HUES6 (cell line): ENCODE results near the gene LIPT1.
A peak's percentile ranks its signal among the peaks of the same experiment; 100 is the strongest.

Experiments used
- H3K27ac ChIP-seq: 2 replicates; pipeline ENCODE4 v1.7.0; 2013; ENCODE audit warnings: low read depth, mild to moderate bottlenecking, low read length, inconsistent platforms
- H3K27me3 ChIP-seq: 2 replicates; pipeline ENCODE4 v1.6.1; 2013; ENCODE audit warnings: low read length; ENCODE audit not compliant: control insufficient read depth, insufficient read depth
- H3K36me3 ChIP-seq: 2 replicates; pipeline ENCODE4 v1.6.1; 2013; ENCODE audit warnings: low read length; ENCODE audit not compliant: control insufficient read depth, insufficient read depth
- H3K4me1 ChIP-seq: 2 replicates; pipeline ENCODE4 v1.6.1; 2013; ENCODE audit warnings: low read length; ENCODE audit not compliant: control insufficient read depth, insufficient read depth
- H3K4me3 ChIP-seq: 2 replicates; pipeline ENCODE4 v1.5.1; 2013; ENCODE audit warnings: low read depth, low read length
- H3K9ac ChIP-seq: one replicate; pipeline ENCODE4 v1.6.1; 2013; ENCODE audit warnings: mild to moderate bottlenecking, low read length
- H3K9me3 ChIP-seq: 2 replicates; pipeline ENCODE4 v1.6.1; 2013; ENCODE audit warnings: low read depth, low read length; ENCODE audit not compliant: control insufficient read depth, insufficient read depth

The LIPT1 gene

DNA sequence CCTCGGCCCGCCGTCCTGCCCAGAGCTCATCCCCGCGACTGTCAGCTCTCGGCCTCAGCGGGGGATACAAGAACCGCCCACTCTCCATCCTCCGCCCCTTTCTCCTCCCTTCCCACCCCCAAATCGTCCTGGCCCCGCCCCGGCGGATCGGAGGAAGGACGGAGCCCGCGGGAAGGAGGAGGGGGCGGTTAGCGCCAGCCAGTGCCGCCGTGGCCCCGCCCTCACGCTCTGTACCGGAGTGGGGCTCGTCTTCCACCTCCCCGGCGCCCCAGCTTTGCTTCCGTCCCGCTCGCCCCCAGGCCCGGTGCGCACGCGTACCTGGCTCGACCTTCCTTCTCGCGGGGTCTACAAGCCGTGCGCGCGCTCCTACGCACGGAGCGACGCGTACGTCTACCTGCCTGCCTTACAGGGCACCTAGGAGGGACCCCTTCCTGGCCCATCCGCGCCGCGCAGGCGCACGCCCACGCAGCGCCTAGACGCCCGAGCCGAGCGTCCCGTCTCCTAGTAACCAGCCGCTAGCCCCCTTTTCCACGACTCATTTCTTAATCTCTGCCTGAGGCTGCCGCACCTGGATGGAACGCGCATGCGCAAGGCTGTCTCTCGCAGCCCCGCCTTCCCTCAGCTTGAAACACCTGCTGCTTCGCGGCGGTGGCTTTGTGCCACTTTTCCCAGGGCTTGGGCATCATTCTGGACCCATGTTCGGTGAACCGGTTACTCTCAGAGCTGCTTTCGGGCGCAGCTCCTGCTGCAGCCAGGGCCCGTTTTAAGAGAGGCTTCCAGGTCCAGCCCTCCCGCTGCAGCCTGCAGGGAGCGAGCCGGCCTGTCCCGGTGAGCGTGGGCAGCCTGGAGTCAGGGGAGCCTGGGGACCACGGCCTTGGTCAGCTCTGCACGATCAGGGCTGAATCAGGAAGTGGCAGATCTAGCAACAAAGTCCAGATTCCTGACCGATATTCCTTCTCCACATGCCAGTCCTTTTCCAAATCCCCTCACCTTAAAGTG, 13.4 kb upstream of the LIPT1 start, which contains the start of gene C2orf15:
Gene C2orf15 (plus strand): TSS at position 598 of the 999 bp plus-strand sequence. CDS start 8,852 bp downstream, outside the sequence.
- peak within 1 kb of the TSS; percentile 58; the same call in 1 of the 2 replicates for H3K27ac ChIP-seq
- H3K36me3 ChIP-seq = no peaks in the 10 kb centered on the region
- peak within 1 kb of the TSS; percentile 58 for H3K9ac ChIP-seq
- no peaks in the 10 kb centered on the region for H3K4me1 ChIP-seq
- no peaks in the 10 kb centered on the region for H3K27me3 ChIP-seq
- H3K9me3 ChIP-seq = peaks cover 4% of the 10 kb centered on the region; the same call in 1 of the 2 replicates
- peak within 1 kb of the TSS; percentile 84 for H3K4me3 ChIP-seq

- Histone ChIP-seq H3K27ac (no peak overlapping the region), H3K36me3 (no peaks in the 10 kb centered on the region), H3K4me1 (peaks cover 8% of the 10 kb centered on the region), H3K4me3 (no peak overlapping the region), H3K9me3 (no peaks in the 10 kb centered on the region), H3K9ac (no peak overlapping the region), H3K27me3 (no peaks in the 10 kb centered on the region)
Observed at GRCh38 chr2:99150706-99151105, 4.1 kb upstream of the LIPT1 start.

DNA sequence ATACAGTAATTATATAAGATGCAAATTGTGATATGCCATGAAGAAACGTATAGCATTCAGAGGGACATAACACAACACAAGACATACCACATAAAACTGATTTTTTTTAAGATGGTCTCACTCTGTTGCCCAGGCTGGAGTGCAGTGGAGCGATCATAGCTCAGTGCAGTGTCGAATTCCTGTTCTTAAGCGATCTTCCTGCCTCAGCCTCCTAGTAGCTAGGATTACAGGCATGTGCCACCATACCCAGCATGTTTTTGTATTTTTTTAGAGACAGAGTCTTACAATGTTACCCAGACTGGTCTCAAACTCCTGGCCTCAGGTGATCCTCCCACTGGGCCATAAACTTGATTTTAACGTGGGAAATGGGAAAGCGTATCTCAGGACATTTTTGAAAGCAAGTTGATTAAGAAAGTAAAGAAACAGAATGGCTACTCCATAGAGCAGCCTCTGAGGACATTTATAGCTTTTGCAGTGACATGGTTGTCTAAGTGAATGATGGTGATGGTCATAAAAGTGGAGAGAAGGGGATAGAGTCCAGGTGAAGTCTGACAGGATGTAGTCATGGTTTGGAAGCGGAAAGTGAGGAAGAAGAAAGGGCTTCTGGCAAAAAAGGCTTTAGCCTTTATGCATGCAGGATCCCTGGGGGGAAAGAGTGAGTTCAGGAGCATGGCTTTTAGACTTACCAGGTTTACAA, 2.4 kb upstream of the LIPT1 start:
- Histone ChIP-seq H3K4me1 (peaks cover 10% of the 10 kb centered on the region), H3K27me3 (no peaks in the 10 kb centered on the region), H3K9ac (no peak overlapping the region), H3K4me3 (no peak overlapping the region), H3K36me3 (peaks cover 7% of the 10 kb centered on the region; the same call in 1 of the 2 replicates), H3K27ac (no peak overlapping the region), H3K9me3 (no peaks in the 10 kb centered on the region)

GRCh38 chr2:99153921-99154604, 704 bp upstream of the LIPT1 start:
- H3K4me1 ChIP-seq = peaks cover 13% of the 10 kb centered on the region
- H3K27me3 ChIP-seq = no peaks in the 10 kb centered on the region
- peaks cover 8% of the 10 kb centered on the region; the same call in 1 of the 2 replicates for H3K36me3 ChIP-seq
- no peak overlapping the region for H3K27ac ChIP-seq
- H3K9ac ChIP-seq = peak overlapping the region; percentile 88
- H3K9me3 ChIP-seq = no peaks in the 10 kb centered on the region
- peak overlapping the region; percentile 89 for H3K4me3 ChIP-seq

DNA sequence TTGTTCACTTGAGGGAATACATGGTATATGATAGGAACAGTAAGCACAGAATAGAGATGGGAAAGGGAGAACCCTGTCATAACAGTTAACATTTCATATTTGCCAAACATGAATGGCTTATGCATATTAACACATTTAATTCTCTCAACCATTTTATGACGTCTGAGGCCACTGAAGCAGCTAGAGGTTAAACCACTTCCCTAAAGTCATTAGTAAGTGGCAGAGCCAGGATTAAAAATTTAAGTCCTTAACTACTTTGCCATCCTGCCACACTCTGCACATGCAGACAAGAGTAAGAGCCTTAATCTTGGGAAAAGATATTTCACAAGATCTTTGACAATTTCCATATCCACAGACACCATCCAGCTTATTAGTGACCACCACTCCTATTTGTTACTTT, 2.1 kb downstream of the LIPT1 start:
- Histone ChIP-seq H3K4me3 (no peak overlapping the region), H3K27me3 (no peaks in the 10 kb centered on the region), H3K9ac (no peak overlapping the region), H3K9me3 (no peaks in the 10 kb centered on the region), H3K4me1 (peaks cover 13% of the 10 kb centered on the region), H3K36me3 (peaks cover 8% of the 10 kb centered on the region; the same call in 1 of the 2 replicates), H3K27ac (no peak overlapping the region)

DNA sequence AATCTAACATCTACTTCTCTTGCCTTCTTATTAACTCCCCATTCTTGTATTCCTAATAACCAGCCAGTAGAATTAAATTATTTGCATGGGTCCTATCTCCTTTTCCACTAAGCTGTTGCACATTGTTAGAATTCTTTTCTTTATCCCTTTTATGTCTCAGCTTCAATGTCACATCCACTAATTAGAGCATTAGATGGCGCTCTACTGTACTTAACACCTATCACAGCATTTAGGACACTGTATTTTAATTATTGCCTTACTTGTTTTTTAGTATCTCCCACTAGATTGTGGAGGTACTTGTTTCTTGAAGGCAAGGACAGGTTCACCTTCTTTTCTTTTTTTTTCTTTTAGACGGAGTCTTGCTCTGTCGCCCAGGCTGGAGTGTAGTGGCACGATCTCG, 3.8 kb downstream of the LIPT1 start:
- no peak overlapping the region for H3K27ac ChIP-seq
- H3K9ac ChIP-seq = no peak overlapping the region
- no peaks in the 10 kb centered on the region for H3K27me3 ChIP-seq
- H3K4me1 ChIP-seq = peaks cover 13% of the 10 kb centered on the region
- no peak overlapping the region for H3K4me3 ChIP-seq
- H3K36me3 ChIP-seq = peaks cover 10% of the 10 kb centered on the region; the same call in 1 of the 2 replicates
- no peaks in the 10 kb centered on the region for H3K9me3 ChIP-seq

GRCh38 chr2:99159594-99159993, 4.8 kb downstream of the LIPT1 start:
- H3K9me3 ChIP-seq = no peaks in the 10 kb centered on the region
- no peak overlapping the region for H3K9ac ChIP-seq
- H3K4me1 ChIP-seq = peaks cover 7% of the 10 kb centered on the region; the same call in 1 of the 2 replicates
- no peak overlapping the region for H3K4me3 ChIP-seq
- H3K36me3 ChIP-seq = peaks cover 12% of the 10 kb centered on the region
- no peak overlapping the region for H3K27ac ChIP-seq
- no peaks in the 10 kb centered on the region for H3K27me3 ChIP-seq

GRCh38 chr2:99166218-99166617, 11.5 kb downstream of the LIPT1 start:
- Histone ChIP-seq H3K36me3 (peaks cover 45% of the 10 kb centered on the region), H3K9me3 (no peaks in the 10 kb centered on the region), H3K4me3 (no peak overlapping the region), H3K9ac (no peak overlapping the region), H3K4me1 (no peaks in the 10 kb centered on the region), H3K27me3 (no peaks in the 10 kb centered on the region), H3K27ac (no peak overlapping the region)

GRCh38 chr2:99169534-99169933, 14.8 kb downstream of the LIPT1 start:
- peaks cover 47% of the 10 kb centered on the region for H3K36me3 ChIP-seq
- H3K9me3 ChIP-seq = no peaks in the 10 kb centered on the region
- H3K4me3 ChIP-seq = no peak overlapping the region
- no peak overlapping the region for H3K9ac ChIP-seq
- H3K27me3 ChIP-seq = no peaks in the 10 kb centered on the region
- H3K4me1 ChIP-seq = no peaks in the 10 kb centered on the region
- no peak overlapping the region for H3K27ac ChIP-seq

DNA sequence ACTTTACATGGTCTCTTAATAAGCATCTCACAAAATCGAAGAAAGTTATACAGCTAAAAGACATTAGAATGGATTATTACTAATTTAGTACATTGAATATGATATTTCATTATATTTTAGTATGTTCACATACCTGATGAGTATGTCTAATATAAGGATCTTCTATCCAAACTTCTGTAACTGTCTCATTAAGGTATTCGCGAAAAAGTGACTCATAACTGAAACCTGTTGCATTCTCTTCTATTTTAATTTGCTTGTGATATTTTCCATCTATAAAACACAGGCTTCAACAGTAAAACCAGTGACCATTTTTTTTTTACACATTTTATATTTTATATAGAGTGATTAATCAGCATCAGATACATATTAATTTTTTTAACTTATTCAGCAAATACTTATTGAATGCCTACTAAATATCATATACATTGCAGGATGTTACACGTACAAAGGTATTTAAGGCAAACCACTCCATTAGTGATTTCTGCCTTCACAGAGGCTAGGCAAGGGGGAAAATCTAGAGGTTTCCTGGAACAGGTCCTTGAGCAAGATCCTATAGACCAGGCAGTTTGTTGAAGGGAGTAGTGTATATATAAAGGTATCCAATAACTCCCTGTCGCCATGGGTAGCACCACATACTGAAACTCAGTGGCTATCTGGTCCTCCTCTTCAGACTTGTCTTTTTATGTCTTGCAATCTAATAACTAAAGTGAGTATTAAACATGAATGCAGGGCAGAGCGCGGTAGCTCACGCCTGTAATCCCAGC, 16.8 kb downstream of the LIPT1 start:
- no peaks in the 10 kb centered on the region for H3K27me3 ChIP-seq
- H3K36me3 ChIP-seq = peaks cover 40% of the 10 kb centered on the region
- H3K9ac ChIP-seq = no peak overlapping the region
- no peaks in the 10 kb centered on the region for H3K4me1 ChIP-seq
- no peaks in the 10 kb centered on the region for H3K9me3 ChIP-seq
- H3K4me3 ChIP-seq = no peak overlapping the region
- no peak overlapping the region for H3K27ac ChIP-seq
